IMR-90 (cell line): ENCODE measurements around the gene SPTB. TPM values are rescaled to one million over a fixed set of nuclear protein-coding genes. Genes with fewer than 3 reads are reported as not detected.

Experiments used
- ATAC-seq: fragments of 200-7000 bp; cut with Tn5 transposase; 2 replicates; pipeline ENCODE4 v1.9.1; 2020; ENCODE audit warnings: low read depth, mild to moderate bottlenecking, moderate library complexity
- BruUV-seq: library from RNA; stranded (reverse); fragments of 400-500 nt; replicated peaks from 2 replicates; lab custom pipeline; 2021; lab: Mats Ljungman, UMichigan
- CTCF ChIA-PET: fragments of 300-600 bp; formaldehyde crosslinking; extraction: SDS; loops from one replicate; lab custom pipeline; 2021; ENCODE audit warnings: antibody characterized with exemption; lab: Yijun Ruan, JAX
- POLR2A ChIA-PET: fragments of 300-600 bp; sonication (Branson Sonifier 250); formaldehyde crosslinking; loops from one replicate; lab custom pipeline; 2022; ENCODE audit warnings: antibody characterized with exemption; ENCODE audit not compliant: unreplicated experiment; lab: Charles Lee
- DNase-seq: peaks from one replicate; pipeline ENCODE4 v3.0.0; 2013
- H2AFZ ChIP-seq: replicated peaks from 2 replicates; pipeline ENCODE3; 2013; ENCODE audit warnings: low read length, mild to moderate bottlenecking; ENCODE audit not compliant: poor library complexity
- H2AK5ac ChIP-seq: 2 replicates; pipeline ENCODE4 v1.6.1; 2013; ENCODE audit warnings: low read depth, low read length, inconsistent platforms
- H2AK9ac ChIP-seq: replicated peaks from 2 replicates; pipeline ENCODE3; 2013; ENCODE audit warnings: mild to moderate bottlenecking, low read depth, low read length, moderate library complexity; ENCODE audit not compliant: poor library complexity
- H2BK120ac ChIP-seq: 2 replicates; pipeline ENCODE4 v1.6.1; 2013; ENCODE audit warnings: low read depth, low read length, inconsistent platforms
- H2BK15ac ChIP-seq: 3 replicates; pipeline ENCODE4 v1.6.1; 2013; ENCODE audit warnings: low read depth, low read length, inconsistent platforms
- H2BK20ac ChIP-seq: 2 replicates; pipeline ENCODE4 v1.6.1; 2013; ENCODE audit warnings: low read depth, mild to moderate bottlenecking, inconsistent platforms, low read length, moderate library complexity
- H2BK5ac ChIP-seq: 2 replicates; pipeline ENCODE4 v1.6.1; 2013; ENCODE audit warnings: mild to moderate bottlenecking, low read depth, low read length, inconsistent platforms; ENCODE audit not compliant: poor library complexity, severe bottlenecking
- H3K14ac ChIP-seq: replicated peaks from 2 replicates; pipeline ENCODE4 v1.6.1; 2013; ENCODE audit warnings: low read depth, low read length, inconsistent platforms
- H3K18ac ChIP-seq: 2 replicates; pipeline ENCODE4 v1.6.1; 2013; ENCODE audit warnings: low read depth, low read length, control low read depth
- H3K23ac ChIP-seq: 2 replicates; pipeline ENCODE4 v1.6.1; 2013; ENCODE audit warnings: low read depth, low read length, inconsistent platforms
- H3K27ac ChIP-seq: 2 replicates; pipeline ENCODE4 v1.5.1; 2013; ENCODE audit warnings: mild to moderate bottlenecking, control low read depth, low read length; ENCODE audit not compliant: insufficient read depth
- H3K27me3 ChIP-seq: 2 replicates; pipeline ENCODE4 v1.6.1; 2013; ENCODE audit warnings: low read length; ENCODE audit not compliant: control insufficient read depth, insufficient read depth
- H3K36me3 ChIP-seq: 2 replicates; pipeline ENCODE4 v1.6.1; 2013; ENCODE audit warnings: low read length, mixed read lengths; ENCODE audit not compliant: control insufficient read depth, insufficient read depth
- H3K4ac ChIP-seq: 2 replicates; pipeline ENCODE4 v1.6.1; 2013; ENCODE audit warnings: low read depth, low read length, inconsistent platforms
- H3K4me1 ChIP-seq: 2 replicates; pipeline ENCODE4 v1.6.1; 2013; ENCODE audit warnings: low read length, mixed read lengths; ENCODE audit not compliant: control insufficient read depth, insufficient read depth
- H3K4me2 ChIP-seq: 2 replicates; pipeline ENCODE4 v1.6.1; 2013; ENCODE audit warnings: low read depth, mild to moderate bottlenecking, control low read depth, low read length, moderate library complexity
- H3K4me3 ChIP-seq: 2 replicates; pipeline ENCODE4 v1.5.1; 2013; ENCODE audit warnings: low read depth, mild to moderate bottlenecking, control low read depth, low read length, moderate library complexity; ENCODE audit not compliant: insufficient read depth
- H3K56ac ChIP-seq: 2 replicates; pipeline ENCODE4 v1.6.1; 2013; ENCODE audit warnings: low read length, inconsistent platforms; ENCODE audit not compliant: insufficient read depth; ENCODE audit errors: extremely low read depth
- H3K79me1 ChIP-seq, 2 experiments: 2 replicates each; pipeline ENCODE4 v1.6.1; 2013; ENCODE audit warnings: low read length in 2 of 2, inconsistent platforms in 1 of 2, low read depth in 1 of 2
- H3K9ac ChIP-seq: 2 replicates; pipeline ENCODE4 v1.6.1; 2013; ENCODE audit warnings: low read depth, low read length, control low read depth
- H3K9me1 ChIP-seq: 2 replicates; pipeline ENCODE4 v1.6.1; 2013; ENCODE audit warnings: low read length, inconsistent platforms; ENCODE audit not compliant: insufficient read depth
- H3K9me3 ChIP-seq: 2 replicates; pipeline ENCODE4 v1.6.1; 2013; ENCODE audit warnings: low read length; ENCODE audit not compliant: control insufficient read depth, insufficient read depth
- H4K20me1 ChIP-seq: 2 replicates; pipeline ENCODE4 v1.6.1; 2013; ENCODE audit warnings: low read length, inconsistent platforms; ENCODE audit not compliant: insufficient read depth
- H4K5ac ChIP-seq: 2 replicates; pipeline ENCODE4 v1.6.1; 2013; ENCODE audit warnings: mild to moderate bottlenecking, low read depth, low read length, control low read depth
- H4K8ac ChIP-seq, 2 experiments: 2 replicates each; pipeline ENCODE4 v1.6.1; 2013; ENCODE audit warnings: low read depth in 2 of 2, low read length in 2 of 2, control low read depth in 1 of 2, inconsistent platforms in 1 of 2
- H4K91ac ChIP-seq: 2 replicates; pipeline ENCODE4 v1.6.1; 2013; ENCODE audit warnings: low read depth, low read length, inconsistent platforms; ENCODE audit not compliant: insufficient read depth
- CEBPB ChIP-seq: IDR thresholded peaks from 2 replicates; pipeline ENCODE4 v1.6.1; 2012; ENCODE audit warnings: low read depth, low read length, improper control_type of control experiment
- CHD1 ChIP-seq: IDR thresholded peaks from 2 replicates; pipeline ENCODE4 v1.6.1; 2012; ENCODE audit warnings: low read depth, low read length, improper control_type of control experiment
- FOS ChIP-seq: fragments of 150-350 bp; IDR thresholded peaks from 2 replicates; pipeline ENCODE4 v1.6.1; 2016; ENCODE audit warnings: low read depth, low read length
- MAZ ChIP-seq: IDR thresholded peaks from 2 replicates; pipeline ENCODE4 v1.6.1; 2012; ENCODE audit warnings: low read depth, mild to moderate bottlenecking, low read length, improper control_type of control experiment, moderate library complexity, borderline replicate concordance
- MXI1 ChIP-seq: IDR thresholded peaks from 2 replicates; pipeline ENCODE4 v1.6.1; 2012; ENCODE audit warnings: low read depth, mild to moderate bottlenecking, low read length, moderate library complexity, borderline replicate concordance
- POLR2A ChIP-seq: IDR thresholded peaks from 2 replicates; pipeline ENCODE4 v1.6.1; 2012; ENCODE audit warnings: mild to moderate bottlenecking, low read depth, low read length
- RCOR1 ChIP-seq: IDR thresholded peaks from 2 replicates; pipeline ENCODE4 v1.6.1; 2012; ENCODE audit warnings: mild to moderate bottlenecking, low read length, improper control_type of control experiment; ENCODE audit not compliant: insufficient replicate concordance
- RFX5 ChIP-seq: IDR thresholded peaks from 2 replicates; pipeline ENCODE4 v1.8.0; 2012; ENCODE audit warnings: low read depth, mild to moderate bottlenecking, low read length, moderate library complexity
- SMC3 ChIP-seq: fragments of 150-350 bp; IDR thresholded peaks from 2 replicates; pipeline ENCODE4 v1.6.1; 2016; ENCODE audit warnings: low read depth, mild to moderate bottlenecking, antibody characterized with exemption, low read length, moderate library complexity
- WGBS, 2 experiments: methylation state at CpG; one replicate each; pipeline versions ENCODE4 v1.1.5 to v1.1.7; 2013; ENCODE audit warnings: missing lambda C conversion rate in 2 of 2; ENCODE audit not compliant: insufficient read length in 1 of 2; ENCODE audit errors: extremely low coverage in 2 of 2; 5-methylcytosine and 5-hydroxymethylcytosine counted together
- dilution Hi-C: fragments of 300-500 bp; cut with HindIII; formaldehyde crosslinking; loops from one replicate; pipeline ENCODE4 v1.14.3; 2018; ENCODE audit warnings: low sequenced_read_pairs; ENCODE audit not compliant: unreplicated experiment
- in situ Hi-C: fragments of 300-500 bp; cut with MboI; formaldehyde crosslinking; loops from 3 replicates; pipeline ENCODE4 v1.14.3; 2019; ENCODE audit warnings: low sequenced_read_pairs, inconsistent platforms, mixed read lengths
- intact Hi-C: fragments of 100-400 bp; cut with micrococcal nuclease; formaldehyde crosslinking; loops from 2 replicates; pipeline ENCODE4 v1.10.0; 2022
- polyA plus RNA-seq, 3 experiments: library from polyadenylated mRNA; depleted of rRNA; stranded (reverse); fragments of >200 nt; gene quantifications; 2 replicates each; pipeline ENCODE4 v1.2.3, GENCODE V29; 2012; ENCODE audit warnings: low replicate concordance in 1 of 3
- total RNA-seq: library from RNA; depleted of rRNA; stranded (reverse); fragments of >200 nt; gene quantifications from 2 replicates; pipeline ENCODE4 v1.2.3, GENCODE V29; 2012
- TF ChIP-seq, protein P1 (sequence below): fragments of 150-350 bp; IDR thresholded peaks from 2 replicates; pipeline ENCODE4 v1.6.1; 2017; ENCODE audit warnings: mild to moderate bottlenecking, antibody characterized with exemption, low read length, low read depth
- TF ChIP-seq, protein P2 (sequence below): conservative IDR thresholded peaks from 2 replicates; pipeline ENCODE4 v1.5.1; 2012; ENCODE audit warnings: mild to moderate bottlenecking, low read depth, low read length, improper control_type of control experiment
- TF ChIP-seq, protein P3 (sequence below): fragments of 150-350 bp; IDR thresholded peaks from 2 replicates; pipeline ENCODE4 v1.6.1; 2016; ENCODE audit warnings: low read depth, mild to moderate bottlenecking, low read length, moderate library complexity, borderline replicate concordance

SPTB gene
- total and polyA plus RNA-seq, 2 of the 4 experiments (the other 2 are of a cell fraction): under 0.01 to 0.07 TPM

DNA sequence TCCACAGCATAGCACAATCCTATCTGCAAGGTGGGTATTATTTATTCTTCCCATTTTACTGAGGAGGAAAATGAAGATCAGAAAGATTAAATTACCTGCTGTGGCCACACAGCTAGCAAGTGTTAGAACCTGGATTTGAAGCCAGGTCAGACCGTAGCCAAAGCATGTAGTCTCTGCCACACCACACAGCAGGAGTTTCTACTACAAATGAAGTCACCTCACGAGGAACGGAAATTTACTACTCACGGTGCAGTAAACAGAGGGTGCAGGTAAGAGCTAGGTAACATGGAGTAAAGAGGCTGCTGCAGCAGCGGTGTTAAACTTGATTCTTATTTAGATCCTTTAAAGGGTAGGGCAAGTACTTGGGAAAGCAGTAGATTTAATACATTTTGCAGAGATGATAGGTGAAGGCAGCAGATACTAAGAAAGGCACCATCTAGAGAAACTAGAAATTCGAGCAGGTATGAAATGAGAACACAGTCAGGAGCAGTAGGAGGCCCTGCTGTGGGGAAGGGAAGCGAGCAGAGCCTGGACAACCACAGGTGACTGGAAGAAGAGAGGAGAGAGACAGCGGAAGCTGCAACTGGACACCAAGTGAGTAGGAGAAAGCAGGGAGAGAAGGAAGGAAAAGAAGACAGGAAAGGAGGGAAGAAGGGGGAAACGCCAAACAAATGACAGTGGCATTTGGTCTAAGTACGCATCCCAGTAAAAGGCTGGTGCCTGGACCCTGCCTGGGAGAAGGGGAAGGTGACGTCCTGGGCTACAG is 21.5 kb downstream of the SPTB start:
- no TSS peak for BruUV-seq
- H3K4ac ChIP-seq: no peak overlapping the region
- H2AK5ac ChIP-seq: no peak overlapping the region
- no peaks in the 10 kb centered on the region for H3K36me3 ChIP-seq
- no peak overlapping the region for H3K23ac ChIP-seq
- H2BK120ac ChIP-seq: no peak overlapping the region
- no peak overlapping the region for H2BK20ac ChIP-seq
- CTCF ChIA-PET: interaction anchor here (0.6 kb wide), 1 partner anchor 39 kb away, joined by 3 read pairs; no protein-coding TSS in a partner anchor
- H4K8ac ChIP-seq: no peak overlapping the region
- no peak overlapping the region for H3K4me2 ChIP-seq
- H2BK15ac ChIP-seq: no peak overlapping the region
- H3K79me1 ChIP-seq: no peaks in the 10 kb centered on the region
- no peak overlapping the region for H2AFZ ChIP-seq
- intact Hi-C loops: no loop called here
- H4K5ac ChIP-seq: no peak overlapping the region
- no peaks in the 10 kb centered on the region for H3K9me1 ChIP-seq
- 63% methylated on average over 2 of the region's 11 CpGs; no CpG with 5 or more reads in 1 of the 2 experiments for WGBS, 2 experiments
- H3K27ac ChIP-seq: no peak overlapping the region
- no peak overlapping the region for H2BK5ac ChIP-seq
- no peak overlapping the region for H3K14ac ChIP-seq
- H2AK9ac ChIP-seq: no peak overlapping the region
- H4K91ac ChIP-seq: no peak overlapping the region
- ATAC-seq (no peak), DNase-seq (no peak)
- H3K18ac ChIP-seq: no peak overlapping the region
- dilution Hi-C loops: no loop called here
- H3K4me1 ChIP-seq: no peaks in the 10 kb centered on the region
- no peak overlapping the region for H3K4me3 ChIP-seq
- POLR2A ChIA-PET: no interaction called here
- H4K20me1 ChIP-seq: no peaks in the 10 kb centered on the region
- TF ChIP-seq POLR2A (no peak), SMC3 (no peak), CEBPB (no peak), MXI1 (no peak), CHD1 (no peak), RCOR1 (no peak), MAZ (no peak), FOS (no peak), RFX5 (no peak)
- TF ChIP-seq, protein P1, sequence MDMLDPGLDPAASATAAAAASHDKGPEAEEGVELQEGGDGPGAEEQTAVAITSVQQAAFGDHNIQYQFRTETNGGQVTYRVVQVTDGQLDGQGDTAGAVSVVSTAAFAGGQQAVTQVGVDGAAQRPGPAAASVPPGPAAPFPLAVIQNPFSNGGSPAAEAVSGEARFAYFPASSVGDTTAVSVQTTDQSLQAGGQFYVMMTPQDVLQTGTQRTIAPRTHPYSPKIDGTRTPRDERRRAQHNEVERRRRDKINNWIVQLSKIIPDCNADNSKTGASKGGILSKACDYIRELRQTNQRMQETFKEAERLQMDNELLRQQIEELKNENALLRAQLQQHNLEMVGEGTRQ: no peak
- TF ChIP-seq, protein P2, sequence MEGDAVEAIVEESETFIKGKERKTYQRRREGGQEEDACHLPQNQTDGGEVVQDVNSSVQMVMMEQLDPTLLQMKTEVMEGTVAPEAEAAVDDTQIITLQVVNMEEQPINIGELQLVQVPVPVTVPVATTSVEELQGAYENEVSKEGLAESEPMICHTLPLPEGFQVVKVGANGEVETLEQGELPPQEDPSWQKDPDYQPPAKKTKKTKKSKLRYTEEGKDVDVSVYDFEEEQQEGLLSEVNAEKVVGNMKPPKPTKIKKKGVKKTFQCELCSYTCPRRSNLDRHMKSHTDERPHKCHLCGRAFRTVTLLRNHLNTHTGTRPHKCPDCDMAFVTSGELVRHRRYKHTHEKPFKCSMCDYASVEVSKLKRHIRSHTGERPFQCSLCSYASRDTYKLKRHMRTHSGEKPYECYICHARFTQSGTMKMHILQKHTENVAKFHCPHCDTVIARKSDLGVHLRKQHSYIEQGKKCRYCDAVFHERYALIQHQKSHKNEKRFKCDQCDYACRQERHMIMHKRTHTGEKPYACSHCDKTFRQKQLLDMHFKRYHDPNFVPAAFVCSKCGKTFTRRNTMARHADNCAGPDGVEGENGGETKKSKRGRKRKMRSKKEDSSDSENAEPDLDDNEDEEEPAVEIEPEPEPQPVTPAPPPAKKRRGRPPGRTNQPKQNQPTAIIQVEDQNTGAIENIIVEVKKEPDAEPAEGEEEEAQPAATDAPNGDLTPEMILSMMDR: no peak
- TF ChIP-seq, protein P3, sequence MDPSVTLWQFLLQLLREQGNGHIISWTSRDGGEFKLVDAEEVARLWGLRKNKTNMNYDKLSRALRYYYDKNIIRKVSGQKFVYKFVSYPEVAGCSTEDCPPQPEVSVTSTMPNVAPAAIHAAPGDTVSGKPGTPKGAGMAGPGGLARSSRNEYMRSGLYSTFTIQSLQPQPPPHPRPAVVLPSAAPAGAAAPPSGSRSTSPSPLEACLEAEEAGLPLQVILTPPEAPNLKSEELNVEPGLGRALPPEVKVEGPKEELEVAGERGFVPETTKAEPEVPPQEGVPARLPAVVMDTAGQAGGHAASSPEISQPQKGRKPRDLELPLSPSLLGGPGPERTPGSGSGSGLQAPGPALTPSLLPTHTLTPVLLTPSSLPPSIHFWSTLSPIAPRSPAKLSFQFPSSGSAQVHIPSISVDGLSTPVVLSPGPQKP: no peak
- no peak overlapping the region for H3K56ac ChIP-seq
- H3K9ac ChIP-seq: no peak overlapping the region
- H3K9me3 ChIP-seq: 0 out of 2 replicates have a peak, but pooled peaks cover 2% of the 10 kb centered on the region
- in situ Hi-C loops: no loop called here
- peaks cover 68% of the 10 kb centered on the region for H3K27me3 ChIP-seq
